Measurements from ENCODE around the gene RASD1. TPM values are rescaled to one million over a fixed set of nuclear protein-coding genes. Genes with fewer than 3 reads are reported as not detected.

Gene RASD1
- not detected in 2 replicates for total RNA-seq (2014; rRNA removed; shearing (Covaris generic))

- DNase-seq (ENCODE audit: low read depth): peak; percentile 77
These were observed at the start of gene RASD1 for GRCh38 chr17:17496189-17497064. TSS of gene RASD1 (minus strand) at chr17:17496395. CDS start at chr17:17496181, 214 bp downstream.

- no peak for DNase-seq (ENCODE audit: low read depth)
These were observed 49.8 kb upstream of the RASD1 start for GRCh38 chr17:17545984-17546383.

GRCh38 chr17:17545031-17545820 lies 49.0 kb upstream of the RASD1 start:
- peak; percentile 4 for DNase-seq (ENCODE audit: low read depth)

GRCh38 chr17:17542906-17543635 lies 46.9 kb upstream of the RASD1 start:
- DNase-seq (ENCODE audit: low read depth): no peak

GRCh38 chr17:17541640-17542001 lies 45.4 kb upstream of the RASD1 start:
- DNase-seq (ENCODE audit: low read depth): no peak

GRCh38 chr17:17540935-17541639 lies 44.9 kb upstream of the RASD1 start:
- DNase-seq (ENCODE audit: low read depth): no peak

GRCh38 chr17:17540278-17540906 lies 44.2 kb upstream of the RASD1 start:
- no peak for DNase-seq (ENCODE audit: low read depth)

- no peak for DNase-seq (ENCODE audit: low read depth)
These were observed 43.4 kb upstream of the RASD1 start for GRCh38 chr17:17539591-17539990.

- DNase-seq (ENCODE audit: low read depth): no peak
These were observed 42.5 kb upstream of the RASD1 start for GRCh38 chr17:17538417-17539391.

GRCh38 chr17:17537311-17538099 lies 41.3 kb upstream of the RASD1 start:
- DNase-seq (ENCODE audit: low read depth): no peak

GRCh38 chr17:17536702-17537101 lies 40.5 kb upstream of the RASD1 start:
- no peak for DNase-seq (ENCODE audit: low read depth)

- no peak for DNase-seq (ENCODE audit: low read depth)
These were observed 39.8 kb upstream of the RASD1 start for GRCh38 chr17:17535957-17536356.

- DNase-seq (ENCODE audit: low read depth): no peak
These were observed 37.8 kb upstream of the RASD1 start for GRCh38 chr17:17533901-17534441.

- DNase-seq (ENCODE audit: low read depth): no peak
These were observed 36.8 kb upstream of the RASD1 start for GRCh38 chr17:17532991-17533390.

- no peak for DNase-seq (ENCODE audit: low read depth)
These were observed 35.0 kb upstream of the RASD1 start for GRCh38 chr17:17531156-17531555.

GRCh38 chr17:17528696-17529652 lies 32.8 kb upstream of the RASD1 start:
- DNase-seq (ENCODE audit: low read depth): no peak

GRCh38 chr17:17527956-17528500 lies 31.8 kb upstream of the RASD1 start:
- DNase-seq (ENCODE audit: low read depth): no peak
